Trophoblast cell (in vitro differentiated cells and primary cell): Measurements from ENCODE around the gene TNS1.

Source experiments
- DNase-seq, 2 donors: peaks; one replicate each; pipeline ENCODE4 v3.0.0-alpha.2; 2016
- H2AFZ ChIP-seq: 2 replicates; pipeline ENCODE4 v1.6.1; 2013; ENCODE audit warnings: low read length, moderate library complexity, mild to moderate bottlenecking; ENCODE audit not compliant: insufficient read depth, poor library complexity
- H2AK5ac ChIP-seq: 2 replicates; pipeline ENCODE4 v1.6.1; 2013; ENCODE audit warnings: mild to moderate bottlenecking, low read length
- H2BK120ac ChIP-seq: 2 replicates; pipeline ENCODE4 v1.6.1; 2013; ENCODE audit warnings: low read length, mild to moderate bottlenecking, moderate library complexity; ENCODE audit not compliant: insufficient read depth, poor library complexity
- H2BK12ac ChIP-seq: 2 replicates; pipeline ENCODE4 v1.6.1; 2013; ENCODE audit warnings: mild to moderate bottlenecking, low read length, moderate library complexity
- H2BK5ac ChIP-seq: 2 replicates; pipeline ENCODE4 v1.6.1; 2013; ENCODE audit warnings: low read length, low read depth, moderate library complexity, mild to moderate bottlenecking; ENCODE audit not compliant: poor library complexity
- H3K14ac ChIP-seq: 2 replicates; pipeline ENCODE4 v1.6.1; 2013; ENCODE audit warnings: mild to moderate bottlenecking, low read length
- H3K18ac ChIP-seq: 2 replicates; pipeline ENCODE4 v1.6.1; 2013; ENCODE audit warnings: mild to moderate bottlenecking, low read length
- H3K23ac ChIP-seq: 2 replicates; pipeline ENCODE4 v1.6.1; 2013; ENCODE audit warnings: low read length
- H3K27ac ChIP-seq: 2 replicates; pipeline ENCODE4 v1.5.1; 2013; ENCODE audit warnings: low read depth, mild to moderate bottlenecking, inconsistent platforms, low read length, moderate library complexity
- H3K27me3 ChIP-seq: 2 replicates; pipeline ENCODE4 v1.6.1; 2013; ENCODE audit warnings: inconsistent platforms, mild to moderate bottlenecking, low read length, moderate library complexity; ENCODE audit not compliant: insufficient read depth
- H3K36me3 ChIP-seq, 2 experiments: 1 replicate in 1 of 2; 2 replicates in 1 of 2; pipeline ENCODE4 v1.6.1; 2013; ENCODE audit warnings: low read length in 2 of 2, mild to moderate bottlenecking in 2 of 2, moderate library complexity in 1 of 2; ENCODE audit not compliant: insufficient read depth in 2 of 2, control insufficient read depth in 1 of 2
- H3K4ac ChIP-seq: 2 replicates; pipeline ENCODE4 v1.6.1; 2013; ENCODE audit warnings: low read depth, mild to moderate bottlenecking, low read length, moderate library complexity
- H3K4me1 ChIP-seq, 2 experiments: 1 replicate in 1 of 2; 2 replicates in 1 of 2; pipeline ENCODE4 v1.6.1; 2013; ENCODE audit warnings: low read length in 2 of 2, mild to moderate bottlenecking in 2 of 2, moderate library complexity in 1 of 2; ENCODE audit not compliant: insufficient read depth in 2 of 2, control insufficient read depth in 1 of 2
- H3K4me2 ChIP-seq: 2 replicates; pipeline ENCODE4 v1.6.1; 2013; ENCODE audit warnings: inconsistent platforms, mild to moderate bottlenecking, low read length, moderate library complexity
- H3K4me3 ChIP-seq: 2 replicates; pipeline ENCODE4 v1.5.1; 2013; ENCODE audit warnings: mild to moderate bottlenecking, low read depth, low read length, inconsistent platforms
- H3K79me1 ChIP-seq: one replicate; pipeline ENCODE4 v1.6.1; 2013; ENCODE audit warnings: low read length
- H3K79me2 ChIP-seq: 2 replicates; pipeline ENCODE4 v1.6.1; 2013; ENCODE audit warnings: low read length, mild to moderate bottlenecking; ENCODE audit not compliant: control insufficient read depth, insufficient read depth, poor library complexity
- H3K9ac ChIP-seq: 2 replicates; pipeline ENCODE4 v1.6.1; 2013; ENCODE audit warnings: mild to moderate bottlenecking, low read length
- H3K9me3 ChIP-seq: 2 replicates; pipeline ENCODE4 v1.6.1; 2013; ENCODE audit warnings: low read depth, mild to moderate bottlenecking, control low read depth, inconsistent platforms, low read length; ENCODE audit not compliant: insufficient read depth
- H4K12ac ChIP-seq: 2 replicates; pipeline ENCODE4 v1.6.1; 2013; ENCODE audit warnings: low read depth, mild to moderate bottlenecking, low read length, moderate library complexity
- H4K8ac ChIP-seq: 2 replicates; pipeline ENCODE4 v1.6.1; 2013; ENCODE audit warnings: low read depth, mild to moderate bottlenecking, low read length, moderate library complexity
- H4K91ac ChIP-seq: one replicate; pipeline ENCODE4 v1.6.1; 2013; ENCODE audit warnings: low read depth, mild to moderate bottlenecking, low read length, moderate library complexity
- WGBS: extraction: QIAGEN DNeasy Blood & Tissue Kit; methylation state at CpG from one replicate; pipeline ENCODE4 v1.1.7; 2013; ENCODE audit warnings: missing lambda C conversion rate; ENCODE audit not compliant: insufficient read length, insufficient coverage; ENCODE audit errors: extremely low coverage; 5-methylcytosine and 5-hydroxymethylcytosine counted together

Gene TNS1

GRCh38 chr2:217822296-217823252 lies 180.2 kb downstream of the TNS1 start:
- Histone ChIP-seq H4K8ac (no peak overlapping the region), H3K4me1 (no peaks in the 10 kb centered on the region), H2AK5ac (no peak overlapping the region), H3K23ac (no peak overlapping the region), H2BK5ac (no peak overlapping the region), H3K27ac (no peak overlapping the region), H3K14ac (no peak overlapping the region), H3K4ac (no peak overlapping the region), H2AFZ (no peak overlapping the region), H3K79me2 (no peaks in the 10 kb centered on the region), H3K79me1 (no peaks in the 10 kb centered on the region), H3K9me3 (peaks cover 3% of the 10 kb centered on the region), H2BK120ac (no peak overlapping the region), H3K27me3 (no peaks in the 10 kb centered on the region), H4K91ac (no peak overlapping the region), H3K4me2 (no peak overlapping the region), H3K9ac (no peak overlapping the region), H4K12ac (no peak overlapping the region), H2BK12ac (no peak overlapping the region), H3K18ac (no peak overlapping the region), H3K36me3 (no peaks in the 10 kb centered on the region), H3K4me3 (no peak overlapping the region)
- WGBS: no CpG with 5 or more reads among the region's 14 CpGs
- DNase-seq: no peak

GRCh38 chr2:217821536-217822147 lies 181.2 kb downstream of the TNS1 start:
- DNase-seq: no peak
- Histone ChIP-seq H3K27ac (no peak overlapping the region), H3K9ac (no peak overlapping the region), H4K12ac (no peak overlapping the region), H3K4me3 (no peak overlapping the region), H3K36me3 (no peaks in the 10 kb centered on the region), H3K18ac (no peak overlapping the region), H3K79me2 (no peaks in the 10 kb centered on the region), H2BK5ac (no peak overlapping the region), H3K4me2 (no peak overlapping the region), H4K91ac (no peak overlapping the region), H2AK5ac (no peak overlapping the region), H3K9me3 (peaks cover 3% of the 10 kb centered on the region), H2BK120ac (no peak overlapping the region), H3K4me1 (peaks cover 3% of the 10 kb centered on the region in 2 experiments), H3K23ac (no peak overlapping the region), H3K27me3 (no peaks in the 10 kb centered on the region), H3K79me1 (no peaks in the 10 kb centered on the region), H3K4ac (no peak overlapping the region), H2BK12ac (no peak overlapping the region), H4K8ac (no peak overlapping the region), H2AFZ (no peak overlapping the region), H3K14ac (no peak overlapping the region)
- no CpG with 5 or more reads among the region's 12 CpGs for WGBS

GRCh38 chr2:217820904-217821303 lies 181.9 kb downstream of the TNS1 start:
- Histone ChIP-seq H3K14ac (no peak overlapping the region), H3K79me2 (no peaks in the 10 kb centered on the region), H3K27ac (no peak overlapping the region), H4K12ac (no peak overlapping the region), H3K4me1 (peaks cover 7 to 8% of the 10 kb centered on the region in 2 experiments), H3K36me3 (no peaks in the 10 kb centered on the region), H4K91ac (no peak overlapping the region), H2BK120ac (no peak overlapping the region), H3K9me3 (peaks cover 3% of the 10 kb centered on the region), H3K79me1 (no peaks in the 10 kb centered on the region), H3K23ac (no peak overlapping the region), H3K4me3 (no peak overlapping the region), H2AK5ac (no peak overlapping the region), H2BK12ac (no peak overlapping the region), H4K8ac (no peak overlapping the region), H3K4me2 (no peak overlapping the region), H3K4ac (no peak overlapping the region), H2BK5ac (no peak overlapping the region), H3K9ac (no peak overlapping the region), H3K18ac (no peak overlapping the region), H2AFZ (no peak overlapping the region), H3K27me3 (no peaks in the 10 kb centered on the region)
- WGBS: no CpG with 5 or more reads among the region's 4 CpGs
- no peak for DNase-seq

GRCh38 chr2:217820091-217820819 lies 182.5 kb downstream of the TNS1 start:
- H3K23ac ChIP-seq: no peak overlapping the region
- H4K8ac ChIP-seq: no peak overlapping the region
- H4K12ac ChIP-seq: no peak overlapping the region
- peaks cover 8 to 10% of the 10 kb centered on the region in 2 experiments for H3K4me1 ChIP-seq
- H3K4me2 ChIP-seq: no peak overlapping the region
- H3K79me2 ChIP-seq: no peaks in the 10 kb centered on the region
- H2BK5ac ChIP-seq: no peak overlapping the region
- no peaks in the 10 kb centered on the region for H3K27me3 ChIP-seq
- H3K79me1 ChIP-seq: no peaks in the 10 kb centered on the region
- no peak overlapping the region for H3K4ac ChIP-seq
- H3K9ac ChIP-seq: no peak overlapping the region
- no peak for DNase-seq
- H2AK5ac ChIP-seq: no peak overlapping the region
- no peak overlapping the region for H2BK120ac ChIP-seq
- no peaks in the 10 kb centered on the region for H3K36me3 ChIP-seq
- H3K27ac ChIP-seq: no peak overlapping the region
- no peak overlapping the region for H3K14ac ChIP-seq
- H3K9me3 ChIP-seq: peaks cover 3% of the 10 kb centered on the region
- H4K91ac ChIP-seq: no peak overlapping the region
- H2BK12ac ChIP-seq: no peak overlapping the region
- H2AFZ ChIP-seq: no peak overlapping the region
- H3K4me3 ChIP-seq: no peak overlapping the region
- no peak overlapping the region for H3K18ac ChIP-seq
- WGBS: no CpG with 5 or more reads among the region's 7 CpGs
